ENCODE results near the gene SRC. TPM values are rescaled to one million over a fixed set of nuclear protein-coding genes. Genes with fewer than 3 reads are reported as not detected.

The SRC gene
- total RNA-seq (2022), result 197 and 222 TPM in 2 replicates
- percentile 86 among the genes with signal in this experiment for Bru-seq, nascent RNA
- BruChase-seq, experiment 1, labeled RNA remaining after a 2-hour chase, result percentile 81 among the genes with signal in this experiment
- BruChase-seq, experiment 2, labeled RNA remaining after a 6-hour chase, result percentile 84 among the genes with signal in this experiment
- long read RNA-seq, partial matches to known transcripts, result 21 of 42 reads
- long read RNA-seq, other reads (novel, unspliced or antisense), result 20 of 42 reads

- intact Hi-C loops (cut with micrococcal nuclease; ENCODE audit: unreplicated experiment), result loop anchor here (2.0 kb wide), 1 partner anchor 189 kb away; no protein-coding TSS in a partner anchor
- Mint-ChIP-seq H3K27me3 (ENCODE audit: insufficient read depth, unreplicated experiment) (no peaks in the 10 kb centered on the region), H3K27ac (ENCODE audit: unreplicated experiment) (peak within 1 kb of the TSS; percentile 98), H3K4me3 (ENCODE audit: unreplicated experiment) (peak within 1 kb of the TSS; percentile 90), H3K36me3 (ENCODE audit: insufficient read depth, unreplicated experiment) (peaks cover 37% of the 10 kb centered on the region), H3K4me1 (ENCODE audit: low read depth, unreplicated experiment) (peaks cover 41% of the 10 kb centered on the region), H3K9me3 (ENCODE audit: unreplicated experiment) (no peaks in the 10 kb centered on the region)
- ChIA-PET CTCF (interaction anchor here (0.6 to 1.7 kb wide), 4 partner anchors 35 to 375 kb away, joined by 3 to 8 read pairs (median 4); no protein-coding TSS in a partner anchor), POLR2A (interaction anchor here (0.6 to 1.6 kb wide), 4 partner anchors 25 to 196 kb away, joined by 3 to 45 read pairs (median 3); partner anchors contain the start of gene MANBAL)
- TF ChIP-seq, protein P1, sequence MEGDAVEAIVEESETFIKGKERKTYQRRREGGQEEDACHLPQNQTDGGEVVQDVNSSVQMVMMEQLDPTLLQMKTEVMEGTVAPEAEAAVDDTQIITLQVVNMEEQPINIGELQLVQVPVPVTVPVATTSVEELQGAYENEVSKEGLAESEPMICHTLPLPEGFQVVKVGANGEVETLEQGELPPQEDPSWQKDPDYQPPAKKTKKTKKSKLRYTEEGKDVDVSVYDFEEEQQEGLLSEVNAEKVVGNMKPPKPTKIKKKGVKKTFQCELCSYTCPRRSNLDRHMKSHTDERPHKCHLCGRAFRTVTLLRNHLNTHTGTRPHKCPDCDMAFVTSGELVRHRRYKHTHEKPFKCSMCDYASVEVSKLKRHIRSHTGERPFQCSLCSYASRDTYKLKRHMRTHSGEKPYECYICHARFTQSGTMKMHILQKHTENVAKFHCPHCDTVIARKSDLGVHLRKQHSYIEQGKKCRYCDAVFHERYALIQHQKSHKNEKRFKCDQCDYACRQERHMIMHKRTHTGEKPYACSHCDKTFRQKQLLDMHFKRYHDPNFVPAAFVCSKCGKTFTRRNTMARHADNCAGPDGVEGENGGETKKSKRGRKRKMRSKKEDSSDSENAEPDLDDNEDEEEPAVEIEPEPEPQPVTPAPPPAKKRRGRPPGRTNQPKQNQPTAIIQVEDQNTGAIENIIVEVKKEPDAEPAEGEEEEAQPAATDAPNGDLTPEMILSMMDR (IDR thresholded peaks at IDR 0.05; ENCODE audit: insufficient read depth in 1 of 2, low read depth in 1 of 2, low read length in 1 of 2, severe bottlenecking in 1 of 2, unreplicated experiment in 1 of 2), result no peak
- DNase-seq, result peak in 1 of 2 experiments; percentile 73
- H3K36me3 ChIP-seq (ENCODE audit: control insufficient read depth, insufficient read depth, low read length), result peaks cover 7% of the 10 kb centered on the region
- peaks cover 50% of the 10 kb centered on the region for H3K4me1 ChIP-seq
- H3K27me3 ChIP-seq (replicated peaks; ENCODE audit: control insufficient read depth, insufficient read depth, low read length), result no peaks in the 10 kb centered on the region
- peak within 1 kb of the TSS; percentile 46 for H3K4me3 ChIP-seq (ENCODE audit: low read depth, low read length)
- no TSS peak for BruUV-seq (replicated peaks)
- H3K9me3 ChIP-seq, result no peaks in the 10 kb centered on the region
These were observed at the start of gene SRC for GRCh38 chr20:37345339-37346235. TSS of gene SRC (plus strand) at chr20:37346140. CDS start at chr20:37384154, 38,014 bp downstream.

GRCh38 chr20:37296371-37296770 lies 49.6 kb upstream of the SRC start:
- BruUV-seq (replicated peaks), result no TSS peak
- Mint-ChIP-seq H3K4me3 (ENCODE audit: unreplicated experiment) (no peak overlapping the region), H3K27me3 (ENCODE audit: insufficient read depth, unreplicated experiment) (no peaks in the 10 kb centered on the region), H3K36me3 (ENCODE audit: insufficient read depth, unreplicated experiment) (peaks cover 48% of the 10 kb centered on the region), H3K9me3 (ENCODE audit: unreplicated experiment) (peaks cover 5% of the 10 kb centered on the region), H3K4me1 (ENCODE audit: low read depth, unreplicated experiment) (peaks cover 16% of the 10 kb centered on the region), H3K27ac (ENCODE audit: unreplicated experiment) (no peak overlapping the region)
- H3K4me3 ChIP-seq (ENCODE audit: low read depth, low read length), result no peak overlapping the region
- H3K9me3 ChIP-seq, result no peaks in the 10 kb centered on the region
- ChIA-PET CTCF (no interaction called here), POLR2A (no interaction called here)
- TF ChIP-seq, protein P1 (IDR thresholded peaks at IDR 0.05; ENCODE audit: insufficient read depth in 1 of 2, low read depth in 1 of 2, low read length in 1 of 2, severe bottlenecking in 1 of 2, unreplicated experiment in 1 of 2), result no peak
- intact Hi-C loops (cut with micrococcal nuclease; ENCODE audit: unreplicated experiment), result no loop called here
- DNase-seq, result no peak
- peaks cover 3% of the 10 kb centered on the region for H3K36me3 ChIP-seq (ENCODE audit: control insufficient read depth, insufficient read depth, low read length)
- H3K27me3 ChIP-seq (replicated peaks; ENCODE audit: control insufficient read depth, insufficient read depth, low read length), result no peaks in the 10 kb centered on the region
- no peaks in the 10 kb centered on the region; the same call in 1 of the 2 replicates for H3K4me1 ChIP-seq

GRCh38 chr20:37297066-37297736 lies 48.7 kb upstream of the SRC start:
- intact Hi-C loops (cut with micrococcal nuclease; ENCODE audit: unreplicated experiment), result no loop called here
- CTCF ChIA-PET, result no interaction called here
- peaks cover 16% of the 10 kb centered on the region for H3K4me1 Mint-ChIP-seq (ENCODE audit: low read depth, unreplicated experiment)
- H3K4me1 ChIP-seq, result no peaks in the 10 kb centered on the region; the same call in 1 of the 2 replicates
- peaks cover 5% of the 10 kb centered on the region for H3K9me3 Mint-ChIP-seq (ENCODE audit: unreplicated experiment)
- H3K27me3 ChIP-seq (replicated peaks; ENCODE audit: control insufficient read depth, insufficient read depth, low read length), result no peaks in the 10 kb centered on the region
- H3K27me3 Mint-ChIP-seq (ENCODE audit: insufficient read depth, unreplicated experiment), result no peaks in the 10 kb centered on the region
- H3K9me3 ChIP-seq, result no peaks in the 10 kb centered on the region
- H3K4me3 Mint-ChIP-seq (ENCODE audit: unreplicated experiment), result no peak overlapping the region
- no peak overlapping the region for H3K4me3 ChIP-seq (ENCODE audit: low read depth, low read length)
- BruUV-seq (replicated peaks), result no TSS peak
- TF ChIP-seq, protein P1 (IDR thresholded peaks at IDR 0.05; ENCODE audit: insufficient read depth in 1 of 2, low read depth in 1 of 2, low read length in 1 of 2, severe bottlenecking in 1 of 2, unreplicated experiment in 1 of 2), result no peak
- H3K36me3 ChIP-seq (ENCODE audit: control insufficient read depth, insufficient read depth, low read length), result peaks cover 8% of the 10 kb centered on the region
- POLR2A ChIA-PET, result no interaction called here
- no peak for DNase-seq
- H3K36me3 Mint-ChIP-seq (ENCODE audit: insufficient read depth, unreplicated experiment), result peaks cover 50% of the 10 kb centered on the region
- H3K27ac Mint-ChIP-seq (ENCODE audit: unreplicated experiment), result no peak overlapping the region

Measured in Caco-2 (cell line).